Motor neuron (in vitro differentiated cells): ENCODE results near the gene PDYN. TPM values are rescaled to one million over a fixed set of nuclear protein-coding genes. Genes with fewer than 3 reads are reported as not detected.

Experiments
- ATAC-seq, 8 experiments: fragments of 200-7000 bp; cut with Tn5 transposase; replicated peaks in 6 of 8; 2 replicates each; pipeline ENCODE4 v1.8.0; 2021; ENCODE audit warnings: mild to moderate bottlenecking in 8 of 8, moderate library complexity in 8 of 8
- H3K27ac ChIP-seq, 2 donors: fragments of 250-450 bp; sonication (Bioruptor Pico); 2 replicates each; pipeline ENCODE4 v1.9.0; 2021; ENCODE audit warnings: antibody characterized with exemption in 2 of 2, mild to moderate bottlenecking in 2 of 2, moderate library complexity in 1 of 2
- H3K4me1 ChIP-seq, 2 donors: fragments of 250-450 bp; sonication (Bioruptor Pico); replicated peaks in 1 of 2; 2 replicates each; pipeline ENCODE4 v1.6.1; 2021; ENCODE audit warnings: antibody characterized with exemption in 2 of 2, mild to moderate bottlenecking in 2 of 2, moderate library complexity in 1 of 2
- H3K4me3 ChIP-seq, 5 donors: fragments of 250-450 bp; sonication (Bioruptor Pico); 2 replicates each; pipeline ENCODE4 v1.9.0; 2021; ENCODE audit warnings: antibody characterized with exemption in 5 of 5, mild to moderate bottlenecking in 5 of 5, moderate library complexity in 4 of 5
- WGBS, 10 experiments: fragments of 450-650 bp; shearing (Covaris generic); methylation state at CpG; one replicate each; pipeline ENCODE4 v1.0.0; 2022; 5-methylcytosine and 5-hydroxymethylcytosine counted together
- in situ Hi-C, 9 experiments: fragments of 400-800 bp; cut with MboI; loops; one replicate each; pipeline ENCODE4 v1.15.0; 2021; ENCODE audit warnings: low sequenced_read_pairs in 9 of 9, low pct_unique_long_range_greater_than_20kb in 2 of 9; ENCODE audit not compliant: unreplicated experiment in 9 of 9
- total RNA-seq, 8 experiments: library from RNA; unstranded; fragments of 300-600 nt; gene quantifications; 2 replicates each; pipeline versions ENCODE4 v1.2.3 to v1.2.4, GENCODE V29; 2022

PDYN gene
- total RNA-seq, 8 experiments from 2014 or later = 0.09 to 0.10 (median 0.09) TPM; not detected in 5

DNA sequence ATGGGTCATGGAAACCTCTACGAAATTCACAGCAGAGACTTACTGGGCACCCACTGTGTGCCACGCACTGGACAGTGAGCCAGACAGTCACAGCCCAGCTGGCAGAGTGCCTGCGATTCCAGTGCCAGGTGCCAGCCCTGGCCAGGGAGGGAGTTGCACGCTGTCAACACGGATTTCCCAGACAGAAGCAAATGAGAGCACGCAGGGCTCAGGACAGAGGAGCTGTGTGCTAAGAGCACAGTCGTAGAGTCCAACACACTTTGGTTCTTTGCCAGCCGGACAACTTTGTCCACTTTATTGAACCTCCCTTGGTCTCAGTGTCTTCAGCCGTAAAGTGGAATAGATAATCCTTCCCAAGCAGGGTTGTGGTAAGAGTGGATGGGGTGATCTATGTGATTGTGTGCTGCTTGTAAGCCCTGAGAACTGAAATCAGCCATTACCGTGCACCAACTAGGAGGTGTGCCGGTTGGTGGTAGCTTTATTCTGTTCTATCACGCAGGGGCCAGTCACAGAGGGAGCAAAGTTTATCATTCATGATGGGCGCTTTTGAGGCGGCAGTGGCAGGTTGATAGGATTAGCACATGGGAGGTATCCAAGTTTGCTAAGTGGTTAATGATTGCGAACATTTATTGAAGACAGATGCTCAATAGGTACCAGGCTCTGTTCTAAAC is 58.0 kb downstream of the PDYN start:
- ATAC-seq = no peak

DNA sequence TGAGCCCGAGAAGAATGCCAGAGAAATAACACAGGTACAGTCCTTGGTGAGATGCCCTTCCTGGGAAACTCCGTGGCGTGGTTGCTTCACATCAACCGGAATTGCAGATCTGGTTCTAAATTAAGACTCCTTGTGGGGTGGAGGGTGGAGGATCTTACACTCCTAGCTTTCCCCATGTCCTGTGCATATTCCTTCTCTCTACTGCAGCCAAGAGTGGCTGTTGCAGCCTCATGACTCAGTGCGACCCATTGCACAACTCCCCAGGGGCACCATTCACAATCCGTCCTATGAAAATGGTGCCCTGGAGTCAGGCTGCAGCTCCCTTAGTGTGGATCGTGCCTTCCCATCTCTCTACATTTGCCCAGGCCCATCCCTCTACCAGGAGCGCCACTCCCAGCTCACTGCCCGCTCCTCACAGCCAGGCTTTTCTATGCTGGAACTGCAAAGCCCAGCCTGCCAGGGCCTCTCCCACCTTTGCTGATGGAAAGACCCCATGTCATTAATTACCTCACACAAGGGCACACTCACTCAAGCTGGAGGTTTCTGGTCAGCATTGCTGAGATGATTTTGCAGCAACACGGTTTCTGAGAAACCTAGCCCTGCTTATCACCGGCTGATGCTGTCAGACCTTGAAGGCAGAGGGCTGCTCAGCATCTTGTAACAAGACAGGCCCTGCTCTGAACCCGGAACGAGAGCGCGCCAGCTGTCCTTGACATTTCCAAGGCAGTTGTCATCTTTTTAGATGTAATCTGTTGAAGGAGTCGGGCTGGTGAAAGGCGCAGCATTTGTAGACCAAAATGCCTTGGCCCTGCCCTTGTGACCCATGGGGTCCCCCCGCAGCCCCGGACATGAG is 58.9 kb downstream of the PDYN start:
- H3K27ac ChIP-seq = no peak overlapping the region
- no peak overlapping the region for H3K4me3 ChIP-seq
- no peaks in the 10 kb centered on the region for H3K4me1 ChIP-seq
- peak in 6 of 8 experiments; percentile 26 to 96 (median 76) for ATAC-seq
- in situ Hi-C loops = no loop called here
- WGBS, 10 experiments = 12 to 97% (median 80%) methylated on average over 1 to 19 of the region's 19 CpGs; no CpG with 5 or more reads in 1 of the 10 experiments

More for the DNA sequence above, 58.0 kb downstream of the PDYN start:
- Histone ChIP-seq H3K4me1 (no peaks in the 10 kb centered on the region), H3K27ac (no peak overlapping the region), H3K4me3 (no peak overlapping the region)
- in situ Hi-C loops = no loop called here
- 18 to 96% (median 90%) methylated on average over 2 to 15 of the region's 15 CpGs; no CpG with 5 or more reads in 2 of the 10 experiments for WGBS, 10 experiments

DNA sequence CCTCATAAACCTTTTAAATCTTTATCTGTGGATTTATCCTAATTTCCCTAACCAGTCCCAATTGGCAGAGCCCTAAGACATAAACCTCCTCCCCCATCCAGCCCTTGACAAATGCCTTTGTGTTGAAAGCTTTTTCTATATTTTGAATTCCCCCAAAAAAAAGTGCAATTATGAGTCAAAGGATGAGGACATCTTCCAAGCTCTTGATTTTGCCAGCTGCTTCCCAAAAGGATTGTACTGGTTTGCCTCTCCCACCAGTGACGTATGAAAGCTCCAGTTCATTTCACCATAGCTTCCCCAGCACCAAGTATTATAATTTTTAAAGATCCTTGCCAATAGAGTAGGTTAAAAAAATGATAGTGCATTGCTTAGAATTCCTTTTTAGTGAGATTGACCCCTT is 59.7 kb downstream of the PDYN start:
- in situ Hi-C loops = no loop called here
- WGBS, 10 experiments = 7 to 100% (median 95%) methylated on average over 1 of the region's 1 CpG; no CpG with 5 or more reads in 2 of the 10 experiments
- ATAC-seq = peak in 2 of 8 experiments; percentile 33 to 61
- Histone ChIP-seq H3K4me1 (no peaks in the 10 kb centered on the region), H3K27ac (no peak overlapping the region), H3K4me3 (no peak overlapping the region)

DNA sequence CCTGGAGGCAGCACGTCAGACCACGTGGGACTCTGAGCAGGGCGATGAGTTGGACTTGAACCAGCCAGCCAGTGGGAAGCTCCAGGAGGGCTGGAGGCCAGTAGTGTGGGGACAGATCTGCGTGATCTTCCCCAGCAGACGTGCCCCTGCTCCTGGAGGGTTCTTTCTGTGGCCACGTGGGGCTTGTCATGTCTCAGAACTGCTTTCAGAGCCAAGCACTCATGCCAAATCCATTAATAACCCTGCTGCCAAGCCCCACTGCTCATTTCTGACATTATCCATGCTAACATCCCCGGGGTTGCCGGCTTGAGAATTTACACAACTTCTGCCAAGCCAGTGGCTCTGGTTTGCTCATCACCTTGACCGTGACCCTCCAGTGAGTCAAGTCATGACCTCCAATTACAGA is 60.4 kb downstream of the PDYN start:
- WGBS, 10 experiments = 11 to 90% (median 58%) methylated on average over 2 to 9 of the region's 9 CpGs; no CpG with 5 or more reads in 2 of the 10 experiments
- in situ Hi-C loops = no loop called here
- peak in 2 of 8 experiments; percentile 0 to 2 for ATAC-seq
- no peak overlapping the region for H3K27ac ChIP-seq
- no peaks in the 10 kb centered on the region for H3K4me1 ChIP-seq
- no peak overlapping the region for H3K4me3 ChIP-seq

DNA sequence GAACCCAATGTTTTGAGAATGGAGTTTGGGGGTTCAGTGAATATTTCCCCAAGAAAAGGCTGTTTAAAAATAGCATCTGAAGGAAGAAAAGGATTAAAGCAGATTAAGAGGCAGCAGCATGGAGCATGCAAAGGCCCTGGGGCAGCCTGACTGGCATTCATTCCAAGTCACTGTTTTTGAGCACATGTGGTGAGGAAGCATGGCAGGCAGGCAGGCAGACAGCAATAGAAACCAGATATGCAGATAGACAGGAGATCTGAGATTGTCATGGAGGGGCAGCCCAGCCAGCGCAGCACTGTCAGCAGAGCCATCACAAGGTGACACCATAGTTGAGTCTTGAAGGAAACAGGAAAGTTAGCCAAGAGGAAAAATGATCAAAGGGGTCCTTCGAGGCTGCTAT is 60.9 kb downstream of the PDYN start:
- ATAC-seq = no peak
- 0 to 100% (median 50%) methylated on average over 1 to 2 of the region's 2 CpGs; no CpG with 5 or more reads in 5 of the 10 experiments for WGBS, 10 experiments
- no peak overlapping the region for H3K4me3 ChIP-seq
- in situ Hi-C loops = no loop called here
- H3K27ac ChIP-seq = no peak overlapping the region
- no peaks in the 10 kb centered on the region for H3K4me1 ChIP-seq

DNA sequence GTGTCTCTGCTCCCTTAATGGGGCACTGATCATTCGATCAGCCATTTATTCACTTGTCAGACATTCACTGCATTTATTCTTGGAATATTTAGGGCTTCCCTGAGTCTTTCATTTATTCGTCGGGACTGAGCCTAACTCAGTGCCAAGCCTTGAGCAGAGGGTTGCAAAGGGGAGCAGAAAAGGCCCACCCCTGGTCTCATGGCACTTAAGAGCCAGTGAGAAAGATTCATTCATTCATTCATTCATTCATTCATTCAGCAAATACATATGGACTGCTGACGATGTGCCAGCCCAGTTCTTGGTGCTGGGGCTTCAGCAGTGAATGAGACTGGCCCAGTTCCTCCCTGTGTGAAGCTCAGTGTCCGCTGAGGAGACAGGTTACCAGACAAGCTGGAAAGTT is 62.0 kb downstream of the PDYN start:
- 50 to 83% (median 69%) methylated on average over 1 to 5 of the region's 5 CpGs; no CpG with 5 or more reads in 3 of the 10 experiments for WGBS, 10 experiments
- no peak overlapping the region for H3K4me3 ChIP-seq
- H3K4me1 ChIP-seq = no peaks in the 10 kb centered on the region
- in situ Hi-C loops = no loop called here
- no peak for ATAC-seq
- no peak overlapping the region for H3K27ac ChIP-seq

DNA sequence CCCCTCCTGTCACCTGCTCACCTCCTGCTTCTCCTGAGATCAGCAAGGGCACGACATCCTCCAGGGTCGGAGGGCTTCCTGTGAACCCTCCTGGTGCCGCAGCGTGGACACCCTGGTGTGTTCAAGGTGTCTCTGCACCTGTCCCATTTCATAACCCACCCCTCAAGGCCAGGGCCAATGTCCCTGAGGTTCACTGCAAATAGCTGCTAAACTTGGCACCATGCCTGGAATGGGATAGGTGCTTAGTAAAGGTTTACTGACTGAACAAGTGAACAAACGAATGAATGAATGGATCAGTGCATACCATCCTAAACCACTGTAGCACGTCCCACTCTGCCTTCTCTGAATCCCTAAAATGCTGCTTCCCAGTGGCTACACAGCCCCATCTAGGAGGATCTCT is 63.7 kb downstream of the PDYN start:
- Histone ChIP-seq H3K4me3 (no peak overlapping the region), H3K27ac (no peak overlapping the region), H3K4me1 (no peaks in the 10 kb centered on the region)
- in situ Hi-C loops = no loop called here
- WGBS, 10 experiments = 38 to 100% (median 78%) methylated on average over 1 to 4 of the region's 6 CpGs; no CpG with 5 or more reads in 5 of the 10 experiments
- ATAC-seq = no peak

DNA sequence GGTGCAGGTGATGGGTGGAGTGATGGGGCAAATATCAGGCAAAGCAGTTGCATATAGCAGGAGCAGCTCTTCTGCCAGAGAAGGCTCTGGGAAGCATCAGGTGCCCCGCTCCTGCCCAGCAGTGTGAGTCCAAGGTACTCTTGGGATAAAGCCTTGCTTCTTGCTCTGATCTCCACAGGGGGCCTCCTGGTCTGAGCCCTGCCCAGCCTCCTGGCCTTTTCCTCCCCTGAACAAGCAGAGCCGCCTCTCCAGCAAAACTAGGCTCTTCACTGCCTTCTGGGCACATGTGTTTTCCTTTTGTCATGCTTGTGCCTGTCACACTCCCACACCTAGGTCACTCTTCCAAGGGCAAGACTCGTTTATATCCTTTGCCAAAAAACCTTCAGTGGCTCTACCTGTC is 64.4 kb downstream of the PDYN start:
- Histone ChIP-seq H3K27ac (no peak overlapping the region), H3K4me3 (no peak overlapping the region), H3K4me1 (no peaks in the 10 kb centered on the region)
- in situ Hi-C loops = no loop called here
- ATAC-seq = no peak
- 25 to 88% (median 70%) methylated on average over 1 to 3 of the region's 3 CpGs; no CpG with 5 or more reads in 6 of the 10 experiments for whole genome bisulfite sequencing, 10 experiments

DNA sequence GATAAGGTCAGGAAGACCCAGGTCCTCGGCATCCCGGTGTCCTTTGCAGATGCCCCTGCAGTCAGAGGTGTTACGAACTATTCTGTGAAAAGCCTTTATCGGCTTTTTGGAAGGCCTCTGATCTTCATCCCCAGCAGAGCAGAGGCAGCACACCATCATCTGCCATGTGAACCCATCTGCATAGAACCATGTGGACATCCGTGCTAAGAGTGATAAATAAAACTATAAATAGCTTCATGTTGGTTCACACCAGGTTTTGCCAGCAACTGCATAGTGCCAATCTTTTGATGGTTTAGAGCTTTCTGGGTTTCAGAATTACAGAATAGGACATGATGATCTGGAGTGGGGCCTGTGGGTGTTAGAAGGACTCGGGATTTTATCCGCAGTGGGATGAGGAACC is 65.1 kb downstream of the PDYN start:
- ATAC-seq = no peak
- WGBS, 10 experiments = 0 to 100% (median 90%) methylated on average over 1 to 6 of the region's 7 CpGs; no CpG with 5 or more reads in 3 of the 10 experiments
- no peaks in the 10 kb centered on the region for H3K4me1 ChIP-seq
- in situ Hi-C loops = no loop called here
- no peak overlapping the region for H3K4me3 ChIP-seq
- H3K27ac ChIP-seq = no peak overlapping the region

Other genes with a start within 250 kb of the PDYN start
- gene SIRPA, start 98.7 kb downstream of the PDYN start, total RNA-seq = 10 to 100 TPM in 1 of 8 experiments, 1 to 10 TPM in 7; 1.7 to 47.3 (median 2.4) TPM
- gene STK35, start 107.8 kb upstream of the PDYN start, total RNA-seq = 10 to 100 TPM in 4 of 8 experiments, 1 to 10 TPM in 4; 7.1 to 14.4 (median 11.1) TPM